Measurements from ENCODE around the gene MKKS. TPM values are rescaled to one million over a fixed set of nuclear protein-coding genes. Genes with fewer than 3 reads are reported as not detected.

MKKS gene
- total RNA-seq, 1 experiment from 2014 or later: 10.6 TPM

- no peak within 1 kb of the TSS for H4K8ac ChIP-seq (replicated peaks; ENCODE audit: insufficient read length, low read depth, low read length)
- H3K27ac Mint-ChIP-seq: peak within 1 kb of the TSS; percentile 94 to 100 (median 97)
- no peak within 1 kb of the TSS for H3K23ac ChIP-seq (ENCODE audit: insufficient read length, low read depth, low read length)
- H2BK15ac ChIP-seq (ENCODE audit: low read depth, low read length): no peak within 1 kb of the TSS
- no peak within 1 kb of the TSS for H4K5ac ChIP-seq (ENCODE audit: insufficient read length, low read depth, low read length)
- H4K91ac ChIP-seq (ENCODE audit: insufficient read length, low read depth, low read length): no peak within 1 kb of the TSS
- no peaks in the 10 kb centered on the region for H3K9me3 Mint-ChIP-seq
- H2BK20ac ChIP-seq (ENCODE audit: low read depth, low read length, poor library complexity, severe bottlenecking): no peak within 1 kb of the TSS
- H4K20me1 ChIP-seq (ENCODE audit: control insufficient read depth, insufficient read depth, insufficient read length): no peaks in the 10 kb centered on the region
- no peak within 1 kb of the TSS for H2BK5ac ChIP-seq (ENCODE audit: insufficient read length, low read length)
- H3K18ac ChIP-seq (ENCODE audit: insufficient read length, low read depth, low read length): no peak within 1 kb of the TSS
- peaks cover 8% of the 10 kb centered on the region; the same call in 1 of the 2 replicates for H3K79me2 ChIP-seq (ENCODE audit: insufficient read depth, low read length)
- peaks cover 27 to 36% of the 10 kb centered on the region in 2 experiments for H3K4me1 Mint-ChIP-seq
- H3K27ac ChIP-seq (ENCODE audit: insufficient read length, low read depth, low read length): peak within 1 kb of the TSS; percentile 6
- H3K36me3 Mint-ChIP-seq (ENCODE audit: insufficient read depth in 1 of 3, low read depth in 3 of 3): peaks cover 3 to 6% (median 3%) of the 10 kb centered on the region in 3 experiments; a peak in 4 of 7 replicates
- no peak within 1 kb of the TSS; the same call in 1 of the 2 replicates for H3K4ac ChIP-seq (ENCODE audit: low read depth, low read length)
- H3T11ph ChIP-seq (ENCODE audit: low read length): no peak within 1 kb of the TSS
- H2BK120ac ChIP-seq (ENCODE audit: low read depth, low read length, poor library complexity, severe bottlenecking): no peak within 1 kb of the TSS
- H3K4me2 ChIP-seq (ENCODE audit: insufficient read depth, insufficient read length, low read length): peak within 1 kb of the TSS; percentile 80
- H3K79me1 ChIP-seq (ENCODE audit: insufficient read depth, low read depth, low read length, poor library complexity, severe bottlenecking): no peaks in the 10 kb centered on the region
- H2BK12ac ChIP-seq (ENCODE audit: insufficient read length, low read depth, low read length): no peak within 1 kb of the TSS
- DNase-seq: peak; percentile 95
- peak within 1 kb of the TSS; percentile 87 to 94 for H3K4me3 Mint-ChIP-seq
- H3K23me2 ChIP-seq (ENCODE audit: insufficient read length, low read depth, low read length, poor library complexity, severe bottlenecking): peaks cover 4% of the 10 kb centered on the region
- H3K27me3 ChIP-seq (ENCODE audit: insufficient read depth, low read length): no peaks in the 10 kb centered on the region
- no peak within 1 kb of the TSS for H3K56ac ChIP-seq (ENCODE audit: insufficient read length, low read depth, low read length)
- H2AK5ac ChIP-seq (ENCODE audit: insufficient read length, low read length): no peak within 1 kb of the TSS
- peak within 1 kb of the TSS; percentile 79 for H2AFZ ChIP-seq (ENCODE audit: low read length)
- no CpG with 5 or more reads among the region's 32 CpGs for WGBS (ENCODE audit: extremely low coverage, insufficient read length, low lambda C conversion rate)
- peak within 1 kb of the TSS; percentile 89 for H3K9ac ChIP-seq (ENCODE audit: extremely low read depth, insufficient read length, low read length)
- no peaks in the 10 kb centered on the region for H3K4me1 ChIP-seq (ENCODE audit: insufficient read depth, low read length)
- H3K9me3 ChIP-seq (ENCODE audit: control insufficient read depth, low read depth, low read length): no peaks in the 10 kb centered on the region
- peak within 1 kb of the TSS; percentile 87 for H3K14ac ChIP-seq (ENCODE audit: insufficient read depth, low read length)
- H3K27me3 Mint-ChIP-seq (ENCODE audit: low read depth): no peaks in the 10 kb centered on the region
- TF ChIP-seq CTCF (conservative IDR thresholded peaks at IDR 0.05): no peak
These were observed 1.1 kb upstream of the MKKS start, which contains the start of gene SLX4IP for GRCh38 chr20:10434832-10435812. TSS of gene SLX4IP (plus strand) at chr20:10435305. CDS start at chr20:10458205, 22,900 bp downstream.
